Measurements from ENCODE around the gene RRM2. TPM values are rescaled to one million over a fixed set of nuclear protein-coding genes. Genes with fewer than 3 reads are reported as not detected.

The RRM2 gene
- 53.6 and 75.5 TPM in 2 replicates for total RNA-seq (2012; rRNA removed)
- 68.5 and 112 TPM in 2 replicates for polyA plus RNA-seq (2012; rRNA removed)
- polyA plus RNA-seq (2012; cell fraction: cytosol; rRNA removed), result 34.6 and 66.1 TPM in 2 replicates
- 18.3 and 62.2 TPM in 2 replicates for polyA plus RNA-seq (2012; cell fraction: nucleus; rRNA removed; ENCODE audit: low replicate concordance)
- Bru-seq, nascent RNA, result percentile 68 among the genes with signal in this experiment
- percentile 91 among the genes with signal in this experiment for BruChase-seq, experiment 1, labeled RNA remaining after a 6-hour chase
- percentile 89 among the genes with signal in this experiment for BruChase-seq, experiment 2, labeled RNA remaining after a 2-hour chase
- long read RNA-seq, transcript RRM2-202 (10 exons, 3,673 nt), result major isoform, 69 of 79 reads
- long read RNA-seq, partial matches to known transcripts, result 10 of 79 reads
- long read RNA-seq, other reads (novel, unspliced or antisense), result 0 of 79 reads

GRCh38 chr2:10122500-10123280 lies at the start of gene RRM2:
TSS of gene RRM2 (plus strand) at chr2:10122739. CDS start at chr2:10122799, 60 bp downstream.
- peak within 1 kb of the TSS; percentile 96 for H2AK9ac ChIP-seq (replicated peaks; ENCODE audit: low read depth, low read length, poor library complexity)
- H3K79me1 ChIP-seq (ENCODE audit: low read depth in 1 of 2, low read length in 2 of 2), result peaks cover 16 to 61% of the 10 kb centered on the region in 2 experiments
- H2BK5ac ChIP-seq (ENCODE audit: low read depth, low read length, poor library complexity, severe bottlenecking), result peak within 1 kb of the TSS; percentile 68
- POLR2A ChIA-PET (ENCODE audit: unreplicated experiment), result no interaction called here
- no peak within 1 kb of the TSS for H3K18ac ChIP-seq (ENCODE audit: low read depth, low read length)
- H2AK5ac ChIP-seq (ENCODE audit: low read depth, low read length), result peak within 1 kb of the TSS; percentile 61
- peak within 1 kb of the TSS; percentile 37 to 72; a peak in 2 of 4 replicates for H4K8ac ChIP-seq (ENCODE audit: low read depth in 2 of 2, low read length in 2 of 2)
- peak within 1 kb of the TSS; percentile 88 for H2AFZ ChIP-seq (replicated peaks; ENCODE audit: low read length, poor library complexity)
- in situ Hi-C loops (cut with MboI; ENCODE audit: low sequenced_read_pairs) (no loop called here), intact Hi-C loops (cut with micrococcal nuclease) (no loop called here), dilution Hi-C loops (cut with HindIII; ENCODE audit: low sequenced_read_pairs, unreplicated experiment) (no loop called here)
- peak within 1 kb of the TSS; percentile 81 for H4K91ac ChIP-seq (ENCODE audit: insufficient read depth, low read depth, low read length)
- no peak within 1 kb of the TSS for H2BK20ac ChIP-seq (ENCODE audit: low read depth, low read length)
- H3K36me3 ChIP-seq (ENCODE audit: control insufficient read depth, insufficient read depth, low read length), result peaks cover 2% of the 10 kb centered on the region; the same call in 1 of the 2 replicates
- H3K23ac ChIP-seq (ENCODE audit: low read depth, low read length), result peak within 1 kb of the TSS; percentile 19
- H3K27me3 ChIP-seq (ENCODE audit: control insufficient read depth, insufficient read depth, low read length), result no peaks in the 10 kb centered on the region
- peak within 1 kb of the TSS; percentile 81; the same call in 1 of the 2 replicates for H3K27ac ChIP-seq (ENCODE audit: insufficient read depth, low read length)
- H3K9ac ChIP-seq (ENCODE audit: low read depth, low read length), result peak within 1 kb of the TSS; percentile 62; the same call in 1 of the 2 replicates
- peak within 1 kb of the TSS; percentile 35 for H3K14ac ChIP-seq (replicated peaks; ENCODE audit: low read depth, low read length)
- 0 out of 2 replicates have a peak within 1 kb of the TSS, but pooled peaks have one; percentile 0 for H2BK120ac ChIP-seq (ENCODE audit: low read depth, low read length)
- H3K4ac ChIP-seq (ENCODE audit: low read depth, low read length), result peak within 1 kb of the TSS; percentile 77
- H4K5ac ChIP-seq (ENCODE audit: low read depth, low read length), result no peak within 1 kb of the TSS
- peaks cover 18% of the 10 kb centered on the region for H4K20me1 ChIP-seq (ENCODE audit: insufficient read depth, low read length)
- ATAC-seq (ENCODE audit: low read depth), result peak; percentile 87
- H3K9me3 ChIP-seq (ENCODE audit: control insufficient read depth, insufficient read depth, low read length), result no peaks in the 10 kb centered on the region
- H3K4me3 ChIP-seq (ENCODE audit: insufficient read depth, low read depth, low read length), result peak within 1 kb of the TSS; percentile 82
- peaks cover 10% of the 10 kb centered on the region; the same call in 1 of the 2 replicates for H3K9me1 ChIP-seq (ENCODE audit: insufficient read depth, low read length)
- 0 out of 3 replicates have a peak within 1 kb of the TSS, but pooled peaks have one; percentile 0 for H2BK15ac ChIP-seq (ENCODE audit: low read depth, low read length)
- CTCF ChIA-PET, result interaction anchor here (2.6 to 4.4 kb wide), 2 partner anchors 287 to 312 kb away, joined by 13 to 25 read pairs; no protein-coding TSS in a partner anchor
- BruUV-seq (replicated peaks), result no TSS peak
- peaks cover 11% of the 10 kb centered on the region for H3K4me1 ChIP-seq (ENCODE audit: control insufficient read depth, insufficient read depth, low read length)
- peak within 1 kb of the TSS; percentile 99 for H3K4me2 ChIP-seq (ENCODE audit: low read depth, low read length)
- peak; percentile 87 for DNase-seq
- 0% methylated on average over 56 of the region's 81 CpGs; no CpG with 5 or more reads in 1 of the 2 experiments for WGBS, 2 experiments (ENCODE audit: extremely low coverage in 2 of 2, insufficient read length in 1 of 2)
- peak within 1 kb of the TSS; percentile 74 for H3K56ac ChIP-seq (ENCODE audit: extremely low read depth, insufficient read depth, low read length)
- TF ChIP-seq CHD1 (IDR thresholded peaks at IDR 0.05; ENCODE audit: low read depth, low read length), result no peak
- TF ChIP-seq NFE2L2 (IDR thresholded peaks at IDR 0.05; ENCODE audit: low read depth, low read length), result no peak
- TF ChIP-seq RCOR1 (IDR thresholded peaks at IDR 0.05; ENCODE audit: insufficient replicate concordance, low read length), result no peak
- no peak; the same call in 1 of the 2 replicates for TF ChIP-seq MAZ (IDR thresholded peaks at IDR 0.05; ENCODE audit: borderline replicate concordance, low read depth, low read length)
- TF ChIP-seq MAFK (IDR thresholded peaks at IDR 0.05; ENCODE audit: low read depth, low read length), result no peak
- TF ChIP-seq POLR2A (IDR thresholded peaks at IDR 0.05; ENCODE audit: low read depth, low read length), result peak; percentile 91
- TF ChIP-seq CTCF (conservative IDR thresholded peaks at IDR 0.05; ENCODE audit: low read depth, low read length), result no peak
- TF ChIP-seq FOS (IDR thresholded peaks at IDR 0.05; ENCODE audit: low read depth, low read length), result peak; percentile 86
- TF ChIP-seq USF2 (IDR thresholded peaks at IDR 0.05; ENCODE audit: low read depth, low read length), result no peak
- TF ChIP-seq SMC3 (IDR thresholded peaks at IDR 0.05; ENCODE audit: low read depth, low read length), result no peak
- no peak for TF ChIP-seq RAD21 (IDR thresholded peaks at IDR 0.05; ENCODE audit: low read length)
- no peak for TF ChIP-seq BHLHE40 (IDR thresholded peaks at IDR 0.05; ENCODE audit: low read depth, low read length)
- TF ChIP-seq MXI1 (IDR thresholded peaks at IDR 0.05; ENCODE audit: borderline replicate concordance, low read depth, low read length), result peak; percentile 94
